Loucy (cell line): ENCODE results near the gene SNX5.
A peak's percentile ranks its signal among the peaks of the same experiment; 100 is the strongest.

Experiments
- H2AFZ ChIP-seq: fragments of 200-600 bp; sonication (generic); 2 replicates; pipeline ENCODE4 v1.6.0; 2016; ENCODE audit warnings: antibody characterized with exemption, mild to moderate bottlenecking, low read length, moderate library complexity
- H3F3A ChIP-seq: fragments of 200-600 bp; 2 replicates; pipeline ENCODE4 v1.6.0; 2016; ENCODE audit warnings: antibody characterized with exemption, low read depth, mild to moderate bottlenecking
- H3K27me3 ChIP-seq: fragments of 200-600 bp; sonication (generic); 2 replicates; pipeline ENCODE4 v1.6.1; 2014; ENCODE audit warnings: low read length, mild to moderate bottlenecking; ENCODE audit not compliant: insufficient read depth, poor library complexity, severe bottlenecking
- H3K36me3 ChIP-seq: fragments of 200-600 bp; sonication (generic); 2 replicates; pipeline ENCODE4 v1.6.1; 2016; ENCODE audit warnings: low read length; ENCODE audit not compliant: insufficient read depth
- H3K4me1 ChIP-seq: fragments of 200-600 bp; sonication (generic); 2 replicates; pipeline ENCODE4 v1.5.1; 2014; ENCODE audit warnings: low read length, mild to moderate bottlenecking; ENCODE audit not compliant: insufficient read depth, poor library complexity, severe bottlenecking
- H3K4me2 ChIP-seq: fragments of 200-600 bp; sonication (generic); 2 replicates; pipeline ENCODE4 v1.6.0; 2014; ENCODE audit warnings: antibody characterized with exemption, low read length, low read depth, mild to moderate bottlenecking; ENCODE audit not compliant: poor library complexity, severe bottlenecking
- H3K4me3 ChIP-seq: fragments of 200-600 bp; sonication (generic); 2 replicates; pipeline ENCODE4 v1.5.1; 2014; ENCODE audit warnings: low read length, mild to moderate bottlenecking, mixed read lengths; ENCODE audit not compliant: poor library complexity, severe bottlenecking
- H3K79me2 ChIP-seq: fragments of 200-600 bp; sonication (generic); 2 replicates; pipeline ENCODE4 v1.6.1; 2014; ENCODE audit warnings: low read length; ENCODE audit not compliant: insufficient read depth
- H3K9ac ChIP-seq: fragments of 200-600 bp; sonication (generic); 2 replicates; pipeline ENCODE4 v1.6.0; 2014; ENCODE audit warnings: mild to moderate bottlenecking, low read depth, low read length, moderate library complexity; ENCODE audit not compliant: poor library complexity, severe bottlenecking
- H3K9me2 ChIP-seq: fragments of 200-600 bp; sonication (generic); replicated peaks from 2 replicates; pipeline ENCODE4 v1.6.1; 2016; ENCODE audit warnings: low read depth, low read length, mixed read lengths
- H3K9me3 ChIP-seq: fragments of 200-600 bp; sonication (generic); 2 replicates; pipeline ENCODE4 v1.6.1; 2014; ENCODE audit warnings: mild to moderate bottlenecking, antibody characterized with exemption, low read length, low read depth; ENCODE audit not compliant: insufficient read depth
- H4K20me1 ChIP-seq: fragments of 200-600 bp; sonication (generic); 2 replicates; pipeline ENCODE4 v1.6.0; 2014; ENCODE audit warnings: antibody characterized with exemption, low read length, mild to moderate bottlenecking; ENCODE audit not compliant: insufficient read depth, poor library complexity, severe bottlenecking
- EZH2phosphoT487 ChIP-seq: fragments of 200-600 bp; IDR thresholded peaks from 2 replicates; pipeline ENCODE4 v1.6.1; 2018; ENCODE audit warnings: antibody characterized with exemption, mild to moderate bottlenecking, moderate library complexity, borderline replicate concordance
- TF ChIP-seq, protein P1 (sequence below): fragments of 200-600 bp; sonication (generic); conservative IDR thresholded peaks from 2 replicates; pipeline ENCODE4 v1.5.1; 2014; ENCODE audit warnings: mild to moderate bottlenecking, antibody characterized with exemption, low read length

Gene SNX5

DNA sequence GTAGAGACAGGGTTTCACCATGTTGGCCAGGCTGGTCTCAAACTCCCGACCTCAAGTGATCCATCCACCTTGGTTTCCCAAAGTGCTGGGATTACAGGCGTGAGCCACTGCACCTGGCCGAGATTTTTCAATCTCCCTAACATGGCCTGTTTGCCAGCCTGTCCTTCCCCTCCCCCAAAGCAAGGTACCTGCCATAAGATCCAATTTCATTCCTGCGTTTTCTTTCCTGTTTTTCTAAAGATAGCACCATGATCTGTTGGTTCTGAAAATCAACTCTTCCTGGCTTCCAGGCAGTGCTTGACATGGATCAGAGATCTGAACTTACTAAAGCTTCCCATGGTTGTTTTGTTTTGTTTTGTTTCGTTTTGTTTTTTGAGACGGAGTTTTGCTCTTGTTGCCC is 7.7 kb upstream of the SNX5 start:
- no peaks in the 10 kb centered on the region for H3F3A ChIP-seq
- H4K20me1 ChIP-seq: peaks cover 45% of the 10 kb centered on the region
- H3K4me2 ChIP-seq: peak overlapping the region; percentile 86
- peaks cover 13% of the 10 kb centered on the region; the same call in 1 of the 2 replicates for H3K36me3 ChIP-seq
- no peak for TF ChIP-seq EZH2phosphoT487
- TF ChIP-seq, protein P1, sequence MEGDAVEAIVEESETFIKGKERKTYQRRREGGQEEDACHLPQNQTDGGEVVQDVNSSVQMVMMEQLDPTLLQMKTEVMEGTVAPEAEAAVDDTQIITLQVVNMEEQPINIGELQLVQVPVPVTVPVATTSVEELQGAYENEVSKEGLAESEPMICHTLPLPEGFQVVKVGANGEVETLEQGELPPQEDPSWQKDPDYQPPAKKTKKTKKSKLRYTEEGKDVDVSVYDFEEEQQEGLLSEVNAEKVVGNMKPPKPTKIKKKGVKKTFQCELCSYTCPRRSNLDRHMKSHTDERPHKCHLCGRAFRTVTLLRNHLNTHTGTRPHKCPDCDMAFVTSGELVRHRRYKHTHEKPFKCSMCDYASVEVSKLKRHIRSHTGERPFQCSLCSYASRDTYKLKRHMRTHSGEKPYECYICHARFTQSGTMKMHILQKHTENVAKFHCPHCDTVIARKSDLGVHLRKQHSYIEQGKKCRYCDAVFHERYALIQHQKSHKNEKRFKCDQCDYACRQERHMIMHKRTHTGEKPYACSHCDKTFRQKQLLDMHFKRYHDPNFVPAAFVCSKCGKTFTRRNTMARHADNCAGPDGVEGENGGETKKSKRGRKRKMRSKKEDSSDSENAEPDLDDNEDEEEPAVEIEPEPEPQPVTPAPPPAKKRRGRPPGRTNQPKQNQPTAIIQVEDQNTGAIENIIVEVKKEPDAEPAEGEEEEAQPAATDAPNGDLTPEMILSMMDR: no peak
- no peaks in the 10 kb centered on the region for H3K9me2 ChIP-seq
- peaks cover 63% of the 10 kb centered on the region for H3K79me2 ChIP-seq
- H3K4me1 ChIP-seq: peaks cover 30% of the 10 kb centered on the region
- H3K9ac ChIP-seq: no peak overlapping the region
- no peak overlapping the region for H3K4me3 ChIP-seq
- H3K9me3 ChIP-seq: no peaks in the 10 kb centered on the region
- no peak overlapping the region for H2AFZ ChIP-seq
- H3K27me3 ChIP-seq: no peaks in the 10 kb centered on the region

DNA sequence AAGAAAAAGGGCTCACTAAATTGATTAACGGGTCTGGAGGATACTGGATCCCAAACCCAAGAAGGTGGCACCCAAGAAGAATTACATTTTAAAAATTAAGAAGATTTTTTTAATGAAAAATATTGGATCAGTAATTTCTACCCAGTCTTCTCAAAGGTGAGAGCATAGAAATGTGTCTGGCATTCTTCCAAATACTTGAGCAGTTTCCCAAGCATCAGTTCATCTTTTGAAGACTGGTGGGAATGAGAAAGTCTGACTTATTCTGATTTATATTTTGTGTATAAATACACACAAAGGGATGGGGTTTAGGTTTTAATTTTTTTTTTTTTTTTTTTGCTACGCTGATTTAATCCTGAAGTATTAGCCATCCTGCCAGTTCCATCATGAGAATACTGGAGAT is 3.5 kb upstream of the SNX5 start:
- H3K36me3 ChIP-seq: peaks cover 13% of the 10 kb centered on the region; the same call in 1 of the 2 replicates
- no peak for TF ChIP-seq EZH2phosphoT487
- TF ChIP-seq, protein P1: no peak
- peaks cover 48% of the 10 kb centered on the region for H3K4me1 ChIP-seq
- peak overlapping the region; percentile 86 for H3K4me2 ChIP-seq
- peaks cover 12% of the 10 kb centered on the region for H3K27me3 ChIP-seq
- H3K9me3 ChIP-seq: no peaks in the 10 kb centered on the region
- H2AFZ ChIP-seq: no peak overlapping the region
- no peaks in the 10 kb centered on the region for H3K9me2 ChIP-seq
- peak overlapping the region; percentile 91 for H3K4me3 ChIP-seq
- H3K79me2 ChIP-seq: peaks cover 95% of the 10 kb centered on the region
- peaks cover 71% of the 10 kb centered on the region for H4K20me1 ChIP-seq
- H3K9ac ChIP-seq: peak overlapping the region; percentile 99
- no peaks in the 10 kb centered on the region; the same call in 1 of the 2 replicates for H3F3A ChIP-seq

DNA sequence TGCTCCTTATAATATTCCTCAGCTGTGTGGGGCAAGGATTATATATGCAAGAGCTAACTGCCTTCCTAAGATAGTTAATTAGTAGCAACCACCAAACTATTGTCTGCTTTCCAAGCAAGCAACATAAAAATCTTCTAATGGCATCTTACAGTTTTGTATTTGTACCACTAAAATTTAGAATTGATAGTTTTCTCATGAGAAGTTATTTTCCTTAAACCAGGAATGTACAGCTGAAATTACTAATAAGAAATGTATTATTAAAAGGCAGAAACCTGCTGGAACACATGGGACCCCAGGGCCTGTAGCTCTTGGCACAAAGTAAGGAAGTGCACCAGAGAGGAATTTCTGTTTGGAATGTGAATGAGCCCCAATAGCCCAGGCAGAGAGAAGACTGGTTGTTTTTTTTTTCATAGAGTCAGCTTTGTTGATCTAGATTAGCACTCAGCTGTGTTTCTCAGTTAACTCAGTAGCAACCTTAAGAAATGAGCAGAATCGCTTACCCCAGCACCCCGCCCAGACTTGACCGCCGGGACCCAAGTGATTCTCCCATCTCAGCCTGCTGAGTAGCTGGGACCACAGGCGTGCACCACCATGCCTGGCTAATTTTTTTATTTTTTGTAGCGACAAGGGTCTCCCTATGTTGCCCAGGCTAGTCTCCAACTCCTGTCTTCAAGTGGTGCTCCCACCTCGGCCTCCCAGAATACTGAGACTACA is 2.9 kb upstream of the SNX5 start:
- TF ChIP-seq, protein P1: no peak
- no peak for TF ChIP-seq EZH2phosphoT487
- Histone ChIP-seq H3K36me3 (peaks cover 11% of the 10 kb centered on the region; the same call in 1 of the 2 replicates), H3F3A (no peaks in the 10 kb centered on the region; the same call in 1 of the 2 replicates), H3K9ac (peak overlapping the region; percentile 99), H4K20me1 (peaks cover 77% of the 10 kb centered on the region), H3K27me3 (peaks cover 13% of the 10 kb centered on the region), H3K9me3 (no peaks in the 10 kb centered on the region), H3K4me2 (peak overlapping the region; percentile 86), H3K9me2 (no peaks in the 10 kb centered on the region), H3K4me3 (peak overlapping the region; percentile 91), H3K79me2 (peaks cover 95% of the 10 kb centered on the region), H2AFZ (no peak overlapping the region), H3K4me1 (peaks cover 49% of the 10 kb centered on the region)
